H1 (cell line): ENCODE measurements around the gene MAPK8IP1. TPM values are rescaled to one million over a fixed set of nuclear protein-coding genes. Genes with fewer than 3 reads are reported as not detected.

Source experiments
- CTCF ChIA-PET: fragments of 300-600 bp; sonication (Branson Sonifier 250); formaldehyde crosslinking; loops from one replicate; lab custom pipeline; 2021; ENCODE audit not compliant: partially characterized antibody; lab: Charles Lee
- POLR2A ChIA-PET: fragments of 300-600 bp; sonication (Branson Sonifier 250); formaldehyde crosslinking; loops from one replicate; lab custom pipeline; 2021; ENCODE audit warnings: inconsistent platforms; ENCODE audit not compliant: partially characterized antibody; lab: Charles Lee
- DNase-seq, 2 experiments: peaks; one replicate each; pipeline versions ENCODE4 v3.0.0 to v3.0.0-alpha.2; 2010 to 2022; ENCODE audit warnings: low spot score in 2 of 2, low read depth in 1 of 2, mixed read lengths in 1 of 2
- FAIRE-seq: peaks from 2 replicates; lab custom pipeline; 2011; peaks lifted over from hg19 to GRCh38; lab: Jason Lieb, UNC
- H2AFZ ChIP-seq: 2 replicates; pipeline ENCODE4 v1.8.1; 2012; ENCODE audit warnings: low read length, inconsistent platforms
- H2AK5ac ChIP-seq: 2 replicates; pipeline ENCODE4 v1.6.1; 2013; ENCODE audit warnings: low read depth, low read length
- H2BK120ac ChIP-seq: replicated peaks from 2 replicates; pipeline ENCODE3; 2013; ENCODE audit warnings: low read depth, low read length, inconsistent platforms
- H2BK12ac ChIP-seq: 2 replicates; pipeline ENCODE4 v1.6.1; 2013; ENCODE audit warnings: low read depth, low read length
- H2BK15ac ChIP-seq: 2 replicates; pipeline ENCODE4 v1.6.1; 2013; ENCODE audit warnings: low read length
- H2BK20ac ChIP-seq: 2 replicates; pipeline ENCODE4 v1.6.1; 2013; ENCODE audit warnings: low read length
- H2BK5ac ChIP-seq: 2 replicates; pipeline ENCODE4 v1.6.1; 2013; ENCODE audit warnings: low read depth, low read length
- H3K14ac ChIP-seq: 2 replicates; pipeline ENCODE4 v1.6.1; 2013; ENCODE audit warnings: inconsistent platforms; ENCODE audit not compliant: insufficient read length
- H3K18ac ChIP-seq: 2 replicates; pipeline ENCODE4 v1.6.1; 2013; ENCODE audit warnings: low read length; ENCODE audit errors: extremely low read depth
- H3K23ac ChIP-seq: 2 replicates; pipeline ENCODE4 v1.6.1; 2013; ENCODE audit warnings: inconsistent platforms; ENCODE audit not compliant: insufficient read length
- H3K23me2 ChIP-seq: 2 replicates; pipeline ENCODE4 v1.6.1; 2013; ENCODE audit warnings: low read depth, low read length
- H3K27ac ChIP-seq: 2 replicates; pipeline ENCODE4 v1.6.1; 2011; ENCODE audit warnings: low read depth, low read length, inconsistent platforms
- H3K27me3 ChIP-seq, 4 experiments: replicated peaks in 1 of 4; 1 replicate in 1 of 4; 2 replicates in 3 of 4; pipeline versions ENCODE4 v1.6.1 to v1.8.1; 2011 to 2013; ENCODE audit warnings: low read length in 3 of 4, mild to moderate bottlenecking in 3 of 4, inconsistent platforms in 2 of 4, mixed read lengths in 2 of 4, moderate library complexity in 1 of 4; ENCODE audit not compliant: control insufficient read depth in 3 of 4, insufficient read depth in 3 of 4; ENCODE audit errors: extremely low read depth in 1 of 4
- H3K36me3 ChIP-seq, 4 experiments: 2 replicates each; pipeline versions ENCODE4 v1.6.1 to v1.8.1; 2011 to 2013; ENCODE audit warnings: mild to moderate bottlenecking in 4 of 4, low read length in 3 of 4, moderate library complexity in 2 of 4, control low read depth in 1 of 4, inconsistent platforms in 1 of 4; ENCODE audit not compliant: insufficient read depth in 4 of 4, control insufficient read depth in 2 of 4
- H3K4ac ChIP-seq: replicated peaks from 2 replicates; pipeline ENCODE3; 2013; ENCODE audit warnings: low read length, low read depth, mixed read lengths, inconsistent platforms; ENCODE audit not compliant: insufficient read length
- H3K4me1 ChIP-seq, 4 experiments: replicated peaks in 1 of 4; 1 replicate in 1 of 4; 2 replicates in 3 of 4; pipeline versions ENCODE4 v1.6.1 to v1.8.1; 2011 to 2013; ENCODE audit warnings: low read length in 3 of 4, inconsistent platforms in 2 of 4, mixed read lengths in 1 of 4; ENCODE audit not compliant: insufficient read depth in 4 of 4, control insufficient read depth in 3 of 4
- H3K4me2 ChIP-seq, 2 experiments: 2 replicates each; pipeline versions ENCODE4 v1.6.1 to v1.8.1; 2011 to 2013; ENCODE audit warnings: low read depth in 2 of 2, low read length in 2 of 2, control low read depth in 1 of 2, inconsistent platforms in 1 of 2, mild to moderate bottlenecking in 1 of 2; ENCODE audit not compliant: insufficient read depth in 1 of 2
- H3K4me3 ChIP-seq, 4 experiments: fragments of 200-600, 300-600 bp in 1 of 4; sonication (generic), shearing (Covaris generic), sonication (Bioruptor Twin) in 1 of 4; 2 replicates each; pipeline versions ENCODE4 v1.5.1 to v1.8.1; 2011 to 2016; ENCODE audit warnings: low read length in 4 of 4, low read depth in 3 of 4, control low read depth in 2 of 4, inconsistent platforms in 2 of 4, mild to moderate bottlenecking in 2 of 4, mixed read lengths in 1 of 4, moderate library complexity in 1 of 4; ENCODE audit not compliant: insufficient read depth in 2 of 4; ENCODE audit errors: extremely low read depth in 1 of 4
- H3K56ac ChIP-seq: replicated peaks from 2 replicates; pipeline ENCODE3; 2013; ENCODE audit warnings: low read depth, mild to moderate bottlenecking, mixed read lengths, low read length, inconsistent platforms; ENCODE audit not compliant: insufficient read length
- H3K79me1 ChIP-seq: 2 replicates; pipeline ENCODE4 v1.6.1; 2013; ENCODE audit warnings: low read depth, low read length, control low read depth
- H3K79me2 ChIP-seq, 2 experiments: 2 replicates each; pipeline versions ENCODE4 v1.6.1 to v1.8.1; 2012 to 2013; ENCODE audit warnings: low read length in 2 of 2, mild to moderate bottlenecking in 2 of 2, inconsistent platforms in 1 of 2; ENCODE audit not compliant: insufficient read depth in 2 of 2, control insufficient read depth in 1 of 2
- H3K9ac ChIP-seq, 4 experiments: replicated peaks in 1 of 4; 1 replicate in 1 of 4; 2 replicates in 3 of 4; pipeline versions ENCODE4 v1.6.1 to v1.8.1; 2011 to 2013; ENCODE audit warnings: low read depth in 3 of 4, low read length in 3 of 4, control low read depth in 2 of 4, mild to moderate bottlenecking in 2 of 4, moderate library complexity in 2 of 4, inconsistent platforms in 1 of 4; ENCODE audit errors: extremely low read depth in 1 of 4
- H3K9me3 ChIP-seq, 2 experiments: 2 replicates each; pipeline versions ENCODE4 v1.6.1 to v1.8.1; 2012 to 2013; ENCODE audit warnings: mild to moderate bottlenecking in 2 of 2, moderate library complexity in 2 of 2, control low read depth in 1 of 2, inconsistent platforms in 1 of 2, low read depth in 1 of 2, low read length in 1 of 2, mixed read lengths in 1 of 2; ENCODE audit not compliant: insufficient read depth in 2 of 2
- H4K20me1 ChIP-seq, 2 experiments: replicated peaks in 1 of 2; 2 replicates each; pipeline versions ENCODE3 to v1.8.1; 2011 to 2013; ENCODE audit warnings: inconsistent platforms in 2 of 2, low read length in 2 of 2, mild to moderate bottlenecking in 1 of 2; ENCODE audit not compliant: insufficient read depth in 2 of 2, control insufficient read depth in 1 of 2
- H4K5ac ChIP-seq: 2 replicates; pipeline ENCODE4 v1.6.1; 2013; ENCODE audit warnings: low read length, low read depth, mixed read lengths, inconsistent platforms; ENCODE audit not compliant: insufficient read length
- H4K8ac ChIP-seq: 2 replicates; pipeline ENCODE4 v1.8.0; 2013; ENCODE audit warnings: mild to moderate bottlenecking, moderate library complexity, low read length, inconsistent platforms; ENCODE audit not compliant: insufficient read depth; ENCODE audit errors: extremely low read depth
- H4K91ac ChIP-seq: replicated peaks from 2 replicates; pipeline ENCODE3; 2013; ENCODE audit warnings: low read length, mixed read lengths, inconsistent platforms; ENCODE audit not compliant: insufficient read length
- CHD2 ChIP-seq: IDR thresholded peaks from 2 replicates; pipeline ENCODE4 v1.6.1; 2012; ENCODE audit warnings: low read length, improper control_type of control experiment
- E2F6 ChIP-seq: IDR thresholded peaks from 2 replicates; pipeline ENCODE4 v1.6.1; 2012; ENCODE audit warnings: inconsistent platforms
- FOSL1 ChIP-seq: IDR thresholded peaks from 2 replicates; pipeline ENCODE4 v1.6.1; 2011; ENCODE audit warnings: mild to moderate bottlenecking, low read depth, low read length, moderate library complexity; ENCODE audit not compliant: insufficient read depth
- ZNF274 ChIP-seq: IDR thresholded peaks from 2 replicates; pipeline ENCODE4 v1.7.0; 2012; ENCODE audit warnings: low read length, borderline replicate concordance; ENCODE audit errors: extremely low read depth
- WGBS, 2 experiments: shearing (Covaris generic) in 1 of 2; methylation state at CpG; one replicate each; pipeline versions ENCODE4 v1.1.6 to v1.1.7; 2013 to 2015; ENCODE audit warnings: low lambda C conversion rate in 2 of 2, mixed read lengths in 2 of 2, inconsistent platforms in 1 of 2, low coverage in 1 of 2, missing lambda C conversion rate in 1 of 2; ENCODE audit not compliant: insufficient replicate concordance in 2 of 2, insufficient coverage in 1 of 2, insufficient read length in 1 of 2; ENCODE audit errors: extremely low coverage in 1 of 2, missing lambda C conversion rate in 1 of 2; 5-methylcytosine and 5-hydroxymethylcytosine counted together
- polyA plus RNA-seq, 7 experiments: library from polyadenylated mRNA; depleted of rRNA in 3 of 7; stranded (reverse) in 5 of 7; unstranded in 2 of 7; fragments of >200 nt in 5 of 7; fragments of 200-250 nt in 2 of 7; gene quantifications; 1 replicate in 5 of 7; 2 replicates in 1 of 7; 4 replicates in 1 of 7; pipeline versions ENCODE4 v1.2.1 to v1.2.3, GENCODE V29; 2011 to 2013; ENCODE audit warnings: missing spikeins in 2 of 7, mixed read lengths in 2 of 7
- total RNA-seq: library from RNA; stranded (reverse); fragmentation: NEBNext Ultra II Directional; extraction: Animal tissue kit (Norgen Biotek cat#: 25700); gene quantifications from 2 replicates; pipeline ENCODE4 v1.2.1, GENCODE V29; 2021

Gene MAPK8IP1
- total and polyA plus RNA-seq, 2 of the 8 experiments (the other 6 are each of a cell fraction or from before 2014, with no cell fraction given): 32.4 to 40.1 TPM

DNA sequence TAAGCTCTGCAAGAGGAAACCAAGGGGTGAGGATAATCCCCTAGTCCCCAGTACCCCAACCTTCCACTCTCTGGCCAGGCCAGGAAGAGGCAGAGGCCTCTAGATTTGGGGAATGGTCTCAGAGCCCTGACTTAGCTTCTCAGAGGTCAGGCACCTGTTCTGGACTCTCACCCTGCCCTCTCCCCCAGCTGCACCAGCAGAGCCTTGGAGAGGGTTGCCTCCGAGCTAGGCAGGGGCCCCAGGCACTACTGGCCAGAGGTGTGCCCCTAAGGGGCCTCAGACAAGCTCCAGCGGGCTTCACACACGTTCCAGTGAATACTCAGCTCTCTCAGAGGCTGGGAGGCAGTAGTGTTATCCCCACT is 13.6 kb downstream of the MAPK8IP1 start:
- Histone ChIP-seq H2AFZ (no peak overlapping the region), H2BK120ac (no peak overlapping the region), H2AK5ac (no peak overlapping the region), H3K36me3 (peaks cover 4 to 15% (median 9%) of the 10 kb centered on the region in 4 experiments; a peak in 6 of 8 replicates), H4K8ac (no peak overlapping the region), H2BK20ac (no peak overlapping the region), H3K18ac (no peak overlapping the region), H4K5ac (no peak overlapping the region), H4K91ac (no peak overlapping the region), H3K27ac (no peak overlapping the region), H3K4me3 (peak overlapping the region; percentile 50 to 66 (median 59); a peak in 5 of 8 replicates), H3K4me2 (peak overlapping the region; percentile 74 to 84), H2BK5ac (no peak overlapping the region), H3K27me3 (peaks cover 0 to 5% (median 2%) of the 10 kb centered on the region in 4 experiments; a peak in 1 of 7 replicates), H3K14ac (no peak overlapping the region), H3K9ac (no peak overlapping the region; a peak in 2 of 7 replicates), H2BK12ac (no peak overlapping the region), H3K4ac (no peak overlapping the region), H3K23ac (no peak overlapping the region), H3K79me2 (no peaks in the 10 kb centered on the region), H3K79me1 (peaks cover 2% of the 10 kb centered on the region), H3K23me2 (peaks cover 8% of the 10 kb centered on the region), H2BK15ac (no peak overlapping the region), H3K4me1 (peaks cover 0 to 28% (median 19%) of the 10 kb centered on the region in 4 experiments; a peak in 5 of 7 replicates), H3K9me3 (no peaks in the 10 kb centered on the region), H3K56ac (no peak overlapping the region), H4K20me1 (peaks cover 10 to 18% of the 10 kb centered on the region in 2 experiments)
- POLR2A ChIA-PET: interaction anchor here (0.8 to 3.8 kb wide), 5 partner anchors 10 to 24 kb away, joined by 3 to 21 read pairs (median 10); partner anchors contain the start of genes LARGE2 and PEX16
- WGBS, 2 experiments: 41% methylated on average over 3 of the region's 3 CpGs; no CpG with 5 or more reads in 1 of the 2 experiments
- FAIRE-seq (no peak), DNase-seq (no peak)
- TF ChIP-seq FOSL1 (no peak), E2F6 (no peak), CHD2 (no peak), ZNF274 (no peak)
- CTCF ChIA-PET: interaction anchor here (0.9 to 7.7 kb wide), 11 partner anchors 12 to 113 kb away, joined by 3 to 69 read pairs (median 5); partner anchors contain the start of gene PEX16
